GM23338 (cell line): Measurements from ENCODE around the gene CNTNAP2. TPM values are rescaled to one million over a fixed set of nuclear protein-coding genes. Genes with fewer than 3 reads are reported as not detected.

Source experiments
- ATAC-seq: fragments of 200-7000 bp; cut with Tn5 transposase; 3 replicates; pipeline ENCODE4 v1.9.1; 2020
- DNase-seq: peaks from one replicate; pipeline ENCODE4 v3.0.0-alpha.2; 2015; ENCODE audit warnings: low spot score
- H2AFZ ChIP-seq: fragments of 200-600 bp; sonication (generic); 2 replicates; pipeline ENCODE4 v1.8.0; 2016; ENCODE audit warnings: antibody characterized with exemption, mild to moderate bottlenecking, moderate library complexity
- H3F3A ChIP-seq: fragments of 200-600 bp; sonication (generic); replicated peaks from 2 replicates; pipeline ENCODE4 v1.8.0; 2017; ENCODE audit warnings: antibody characterized with exemption, mixed run types, low read depth
- H3K27ac ChIP-seq: fragments of 200-600 bp; sonication (generic); 2 replicates; pipeline ENCODE4 v1.6.1; 2016; ENCODE audit warnings: low read depth
- H3K27me3 ChIP-seq: fragments of 200-600 bp; sonication (generic); 2 replicates; pipeline ENCODE4 v1.8.0; 2016; ENCODE audit warnings: mild to moderate bottlenecking, mixed run types, moderate library complexity; ENCODE audit not compliant: insufficient read depth
- H3K36me3 ChIP-seq: fragments of 200-600 bp; sonication (generic); 2 replicates; pipeline ENCODE4 v1.8.0; 2016; ENCODE audit warnings: mild to moderate bottlenecking; ENCODE audit not compliant: insufficient read depth
- H3K4me1 ChIP-seq: fragments of 200-600 bp; sonication (generic); 2 replicates; pipeline ENCODE4 v1.8.0; 2016; ENCODE audit warnings: mild to moderate bottlenecking, moderate library complexity; ENCODE audit not compliant: insufficient read depth
- H3K4me2 ChIP-seq: fragments of 200-600 bp; sonication (generic); 2 replicates; pipeline ENCODE4 v1.7.1; 2017; ENCODE audit warnings: mixed run types
- H3K4me3 ChIP-seq: fragments of 200-600 bp; sonication (generic); 2 replicates; pipeline ENCODE4 v1.6.1; 2016; ENCODE audit warnings: mixed run types
- H3K79me2 ChIP-seq: fragments of 200-600 bp; sonication (generic); replicated peaks from 2 replicates; pipeline ENCODE4 v1.8.0; 2017; ENCODE audit warnings: mild to moderate bottlenecking; ENCODE audit not compliant: insufficient read depth
- H3K9me2 ChIP-seq: fragments of 200-600 bp; sonication (generic); 2 replicates; pipeline ENCODE4 v1.8.0; 2017; ENCODE audit not compliant: insufficient read depth
- H4K20me1 ChIP-seq: fragments of 200-600 bp; sonication (generic); replicated peaks from 2 replicates; pipeline ENCODE4 v1.8.0; 2017; ENCODE audit warnings: mild to moderate bottlenecking; ENCODE audit not compliant: insufficient read depth
- H3K27ac Mint-ChIP-seq: 2 replicates; pipeline ENCODE4 v1.8.0; 2020; ENCODE audit warnings: inconsistent platforms, mild to moderate bottlenecking, moderate library complexity, mixed read lengths
- H3K27me3 Mint-ChIP-seq: 3 replicates; pipeline ENCODE4 v1.8.0; 2022; ENCODE audit warnings: low read depth, mild to moderate bottlenecking, moderate library complexity, mixed read lengths, inconsistent platforms; ENCODE audit not compliant: insufficient read depth, poor library complexity
- H3K36me3 Mint-ChIP-seq: 3 replicates; pipeline ENCODE4 v1.8.0; 2021; ENCODE audit warnings: low read depth, mild to moderate bottlenecking, inconsistent platforms, moderate library complexity, mixed read lengths
- H3K4me1 Mint-ChIP-seq: 3 replicates; pipeline ENCODE4 v1.8.0; 2020; ENCODE audit warnings: mild to moderate bottlenecking, inconsistent platforms, mixed read lengths
- H3K4me3 Mint-ChIP-seq: 3 replicates; pipeline ENCODE4 v1.8.0; 2021; ENCODE audit warnings: moderate library complexity, mild to moderate bottlenecking, inconsistent platforms, mixed read lengths
- H3K9me3 Mint-ChIP-seq: 3 replicates; pipeline ENCODE4 v1.8.0; 2020; ENCODE audit warnings: moderate library complexity, mild to moderate bottlenecking, inconsistent platforms, mixed read lengths
- CREB1 ChIP-seq: fragments of 250-450 bp; sonication (Bioruptor Pico); IDR thresholded peaks from 2 replicates; pipeline ENCODE4 v1.5.0; 2020; ENCODE audit warnings: low read depth, mild to moderate bottlenecking, moderate library complexity
- EZH2 ChIP-seq: fragments of 200-600 bp; sonication (generic); IDR thresholded peaks from one replicate; pipeline ENCODE4 v1.8.0; 2017; ENCODE audit warnings: antibody characterized with exemption, mild to moderate bottlenecking, low read depth; ENCODE audit not compliant: unreplicated experiment
- EZH2phosphoT487 ChIP-seq: fragments of 200-600 bp; sonication (generic); IDR thresholded peaks from one replicate; pipeline ENCODE4 v1.8.1; 2018; ENCODE audit warnings: antibody characterized with exemption; ENCODE audit not compliant: unreplicated experiment
- JUNB ChIP-seq: IDR thresholded peaks from one replicate; pipeline ENCODE4 v1.6.1; 2016; ENCODE audit warnings: antibody characterized with exemption; ENCODE audit not compliant: unreplicated experiment
- NANOG ChIP-seq: IDR thresholded peaks from 2 replicates; pipeline ENCODE4 v1.6.1; 2016; ENCODE audit warnings: antibody characterized with exemption, borderline replicate concordance
- POLR2AphosphoS5 ChIP-seq: IDR thresholded peaks from 2 replicates; pipeline ENCODE4 v1.6.1; 2016; ENCODE audit warnings: antibody characterized with exemption, low read depth
- STAT1 ChIP-seq: IDR thresholded peaks from one replicate; pipeline ENCODE4 v1.6.1; 2016; ENCODE audit warnings: antibody characterized with exemption; ENCODE audit not compliant: unreplicated experiment
- ZNF114 ChIP-seq: fragments of 250-450 bp; sonication (Bioruptor Pico); IDR thresholded peaks from 2 replicates; pipeline ENCODE4 v1.5.0; 2020; ENCODE audit warnings: mild to moderate bottlenecking, moderate library complexity
- polyA plus RNA-seq: library from polyadenylated mRNA; unstranded; fragments of >200 nt; fragmentation: Nextera tagmentation; extraction: Ambion mirVana; gene quantifications from 2 replicates; pipeline ENCODE4 v1.2.1, GENCODE V29; 2016
- total RNA-seq: library from RNA; depleted of rRNA; stranded (reverse); fragments of >200 nt; shearing (Covaris generic); gene quantifications from 2 replicates; pipeline ENCODE4 v1.2.3, GENCODE V29; 2014
- TF ChIP-seq, protein P1 (sequence below): IDR thresholded peaks from one replicate; pipeline ENCODE4 v1.6.1; 2018; ENCODE audit warnings: antibody characterized with exemption; ENCODE audit not compliant: unreplicated experiment

The CNTNAP2 gene
- total and polyA plus RNA-seq, 2 experiments from 2014 or later: 38.2 to 61.3 TPM

DNA sequence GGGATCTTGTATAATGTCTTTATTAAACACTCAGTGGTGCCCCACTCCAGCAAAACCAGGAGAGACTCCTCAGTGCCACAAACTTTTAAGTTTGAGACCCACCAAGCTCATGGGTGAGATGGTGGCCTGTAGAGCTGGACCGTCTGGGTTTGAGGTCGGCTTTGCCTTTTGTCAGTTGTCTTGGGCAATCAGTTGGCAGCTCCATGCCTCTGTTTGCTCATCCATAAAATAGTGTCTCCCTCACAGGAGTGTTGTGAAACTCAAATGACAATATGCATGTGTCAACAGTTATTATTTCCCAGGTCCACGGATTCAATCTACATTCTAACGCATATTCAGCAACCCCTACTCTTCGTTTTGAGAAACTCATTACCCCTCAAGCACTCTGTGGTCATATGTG lies 2106.1 kb downstream of the CNTNAP2 start:
- H3K36me3 Mint-ChIP-seq: peaks cover 6% of the 10 kb centered on the region; the same call in 2 of the 3 replicates
- no peaks in the 10 kb centered on the region for H4K20me1 ChIP-seq
- H3K9me2 ChIP-seq: peaks cover 8% of the 10 kb centered on the region; the same call in 1 of the 2 replicates
- no peaks in the 10 kb centered on the region for H3K79me2 ChIP-seq
- H3K4me2 ChIP-seq: no peak overlapping the region
- H3K27me3 Mint-ChIP-seq: peaks cover 2% of the 10 kb centered on the region
- H3K9me3 Mint-ChIP-seq: peaks cover 38% of the 10 kb centered on the region
- no peak overlapping the region for H3K27ac Mint-ChIP-seq
- H3K4me1 Mint-ChIP-seq: peaks cover 2% of the 10 kb centered on the region; the same call in 1 of the 3 replicates
- no peaks in the 10 kb centered on the region for H3K27me3 ChIP-seq
- no peak for ATAC-seq
- H3K27ac ChIP-seq: no peak overlapping the region
- H3K4me1 ChIP-seq: no peaks in the 10 kb centered on the region
- H3K4me3 ChIP-seq: no peak overlapping the region
- no peak overlapping the region for H3K4me3 Mint-ChIP-seq
- H3F3A ChIP-seq: no peaks in the 10 kb centered on the region
- TF ChIP-seq POLR2AphosphoS5 (no peak), JUNB (no peak), STAT1 (no peak), CREB1 (CRISPR knock-in tag) (no peak)
- H2AFZ ChIP-seq: no peak overlapping the region
- DNase-seq: no peak
- H3K36me3 ChIP-seq: no peaks in the 10 kb centered on the region

- no peak overlapping the region for H3K4me2 ChIP-seq
- H2AFZ ChIP-seq: no peak overlapping the region
- no peak overlapping the region for H3K27ac Mint-ChIP-seq
- H3K9me2 ChIP-seq: peaks cover 8% of the 10 kb centered on the region; the same call in 1 of the 2 replicates
- peaks cover 2% of the 10 kb centered on the region; the same call in 1 of the 3 replicates for H3K4me1 Mint-ChIP-seq
- peaks cover 2% of the 10 kb centered on the region for H3K27me3 Mint-ChIP-seq
- no peak overlapping the region for H3K4me3 ChIP-seq
- H3K27me3 ChIP-seq: no peaks in the 10 kb centered on the region
- TF ChIP-seq STAT1 (no peak), POLR2AphosphoS5 (no peak)
- peaks cover 36% of the 10 kb centered on the region for H3K9me3 Mint-ChIP-seq
- H4K20me1 ChIP-seq: no peaks in the 10 kb centered on the region
- no peaks in the 10 kb centered on the region for H3K36me3 ChIP-seq
- H3K4me3 Mint-ChIP-seq: no peak overlapping the region
- H3K4me1 ChIP-seq: no peaks in the 10 kb centered on the region
- DNase-seq (no peak), ATAC-seq (no peak)
- no peaks in the 10 kb centered on the region for H3K79me2 ChIP-seq
- peaks cover 6% of the 10 kb centered on the region; the same call in 2 of the 3 replicates for H3K36me3 Mint-ChIP-seq
- H3K27ac ChIP-seq: no peak overlapping the region
- no peaks in the 10 kb centered on the region for H3F3A ChIP-seq
Measured at GRCh38 chr7:148223160-148223559, 2106.6 kb downstream of the CNTNAP2 start.

GRCh38 chr7:148223738-148224137 lies 2107.1 kb downstream of the CNTNAP2 start:
- DNase-seq: no peak
- Mint-ChIP-seq H3K4me3 (no peak overlapping the region), H3K9me3 (peaks cover 36% of the 10 kb centered on the region), H3K27me3 (peaks cover 2% of the 10 kb centered on the region), H3K27ac (no peak overlapping the region), H3K4me1 (peaks cover 2% of the 10 kb centered on the region; the same call in 1 of the 3 replicates), H3K36me3 (peaks cover 6% of the 10 kb centered on the region; the same call in 2 of the 3 replicates)
- Histone ChIP-seq H3K79me2 (no peaks in the 10 kb centered on the region), H3K27me3 (no peaks in the 10 kb centered on the region), H2AFZ (no peak overlapping the region), H3F3A (no peaks in the 10 kb centered on the region), H4K20me1 (no peaks in the 10 kb centered on the region), H3K4me1 (no peaks in the 10 kb centered on the region), H3K36me3 (no peaks in the 10 kb centered on the region), H3K4me3 (no peak overlapping the region), H3K27ac (no peak overlapping the region), H3K9me2 (peaks cover 8% of the 10 kb centered on the region; the same call in 1 of the 2 replicates), H3K4me2 (no peak overlapping the region)
- TF ChIP-seq EZH2phosphoT487 (no peak), NANOG (no peak), ZNF114 (CRISPR knock-in tag) (no peak), EZH2 (no peak), JUNB (no peak), STAT1 (no peak), CREB1 (CRISPR knock-in tag) (no peak)
- TF ChIP-seq, protein P1, sequence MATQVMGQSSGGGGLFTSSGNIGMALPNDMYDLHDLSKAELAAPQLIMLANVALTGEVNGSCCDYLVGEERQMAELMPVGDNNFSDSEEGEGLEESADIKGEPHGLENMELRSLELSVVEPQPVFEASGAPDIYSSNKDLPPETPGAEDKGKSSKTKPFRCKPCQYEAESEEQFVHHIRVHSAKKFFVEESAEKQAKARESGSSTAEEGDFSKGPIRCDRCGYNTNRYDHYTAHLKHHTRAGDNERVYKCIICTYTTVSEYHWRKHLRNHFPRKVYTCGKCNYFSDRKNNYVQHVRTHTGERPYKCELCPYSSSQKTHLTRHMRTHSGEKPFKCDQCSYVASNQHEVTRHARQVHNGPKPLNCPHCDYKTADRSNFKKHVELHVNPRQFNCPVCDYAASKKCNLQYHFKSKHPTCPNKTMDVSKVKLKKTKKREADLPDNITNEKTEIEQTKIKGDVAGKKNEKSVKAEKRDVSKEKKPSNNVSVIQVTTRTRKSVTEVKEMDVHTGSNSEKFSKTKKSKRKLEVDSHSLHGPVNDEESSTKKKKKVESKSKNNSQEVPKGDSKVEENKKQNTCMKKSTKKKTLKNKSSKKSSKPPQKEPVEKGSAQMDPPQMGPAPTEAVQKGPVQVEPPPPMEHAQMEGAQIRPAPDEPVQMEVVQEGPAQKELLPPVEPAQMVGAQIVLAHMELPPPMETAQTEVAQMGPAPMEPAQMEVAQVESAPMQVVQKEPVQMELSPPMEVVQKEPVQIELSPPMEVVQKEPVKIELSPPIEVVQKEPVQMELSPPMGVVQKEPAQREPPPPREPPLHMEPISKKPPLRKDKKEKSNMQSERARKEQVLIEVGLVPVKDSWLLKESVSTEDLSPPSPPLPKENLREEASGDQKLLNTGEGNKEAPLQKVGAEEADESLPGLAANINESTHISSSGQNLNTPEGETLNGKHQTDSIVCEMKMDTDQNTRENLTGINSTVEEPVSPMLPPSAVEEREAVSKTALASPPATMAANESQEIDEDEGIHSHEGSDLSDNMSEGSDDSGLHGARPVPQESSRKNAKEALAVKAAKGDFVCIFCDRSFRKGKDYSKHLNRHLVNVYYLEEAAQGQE: no peak
- ATAC-seq: no peak
